GM21737 (cell line): ENCODE results near the gene BPIFB2.

ENCODE experiments used
- ATAC-seq: cut with Tn5 transposase; IDR thresholded peaks from one replicate; pipeline ENCODE4 v1.9.1; 2021; ENCODE audit warnings: mild to moderate bottlenecking, moderate library complexity; ENCODE audit not compliant: unreplicated experiment

BPIFB2 gene

DNA sequence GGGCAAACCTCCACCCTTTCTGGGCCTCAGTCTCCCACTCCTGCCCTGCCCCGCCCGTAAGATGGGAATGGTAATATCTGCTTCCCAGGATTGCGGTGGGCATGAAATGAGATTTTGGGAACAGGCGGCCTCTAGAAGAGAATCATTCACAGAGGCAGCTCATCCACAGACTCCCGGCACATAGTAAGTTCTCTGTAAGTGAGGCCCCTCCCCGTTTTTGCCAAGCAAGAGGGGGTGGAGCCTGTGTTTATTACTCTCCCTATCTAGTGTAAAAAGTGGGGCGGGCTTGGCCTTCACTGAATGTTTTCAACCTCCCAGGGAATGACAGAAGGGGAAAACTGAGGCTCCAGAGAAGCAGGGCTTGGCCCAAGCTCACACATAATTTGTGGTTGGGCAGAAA, 23.3 kb upstream of the BPIFB2 start:
- no peak for ATAC-seq

DNA sequence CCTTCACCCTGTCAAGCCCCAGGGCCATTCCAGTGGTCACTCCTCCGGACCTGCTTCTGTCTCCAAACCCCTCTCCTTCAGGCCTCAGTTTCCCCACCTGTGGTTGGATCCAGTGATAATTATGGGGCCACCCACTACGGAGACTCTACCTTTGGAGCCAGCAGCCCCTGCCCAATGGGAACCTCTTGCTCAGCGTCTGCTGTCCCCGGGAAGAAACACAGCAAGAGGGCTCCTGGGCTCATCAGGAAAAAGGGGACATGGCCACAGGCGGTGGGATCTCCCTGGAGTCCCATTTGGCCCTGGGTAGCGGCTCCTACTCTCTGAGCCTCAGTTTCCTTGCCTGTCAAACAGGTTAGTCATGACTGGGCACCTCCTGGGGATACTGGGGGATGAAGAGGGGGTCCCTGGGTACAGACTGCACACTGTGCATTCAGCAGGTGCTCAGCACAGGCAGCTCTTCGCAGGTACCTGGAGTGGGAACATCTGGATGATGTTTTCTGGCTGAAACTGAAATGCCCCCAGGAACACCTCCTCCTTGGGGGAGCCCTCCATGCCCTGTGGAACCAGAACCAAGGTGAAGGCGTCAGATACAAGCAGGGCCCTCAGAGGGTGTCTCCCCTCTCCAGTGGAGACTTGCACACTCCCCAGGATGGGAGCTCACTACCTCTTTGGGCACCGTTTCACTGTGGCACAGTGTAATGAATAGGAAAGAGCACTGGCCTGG, 22.7 kb upstream of the BPIFB2 start:
- no peak for ATAC-seq

DNA sequence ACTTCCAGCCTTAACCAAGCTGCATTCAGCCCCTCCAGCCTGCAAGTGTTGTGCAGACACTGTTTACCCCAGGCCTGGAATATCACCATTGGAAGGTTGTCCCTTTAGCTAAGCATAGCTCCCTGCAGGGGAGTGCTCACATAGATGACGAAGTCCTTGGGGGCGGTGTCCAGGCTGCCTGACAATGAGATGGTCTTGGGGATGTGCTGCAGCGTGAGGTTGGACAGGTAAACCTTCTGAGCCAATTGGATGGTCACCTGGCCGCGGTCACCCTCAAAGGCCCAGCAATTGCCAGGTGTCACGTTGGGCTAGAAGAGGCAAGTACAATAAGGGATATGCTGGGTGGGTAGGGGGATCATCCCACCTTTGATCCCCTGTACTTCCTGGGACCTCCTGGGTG, 21.9 kb upstream of the BPIFB2 start:
- ATAC-seq, result no peak

DNA sequence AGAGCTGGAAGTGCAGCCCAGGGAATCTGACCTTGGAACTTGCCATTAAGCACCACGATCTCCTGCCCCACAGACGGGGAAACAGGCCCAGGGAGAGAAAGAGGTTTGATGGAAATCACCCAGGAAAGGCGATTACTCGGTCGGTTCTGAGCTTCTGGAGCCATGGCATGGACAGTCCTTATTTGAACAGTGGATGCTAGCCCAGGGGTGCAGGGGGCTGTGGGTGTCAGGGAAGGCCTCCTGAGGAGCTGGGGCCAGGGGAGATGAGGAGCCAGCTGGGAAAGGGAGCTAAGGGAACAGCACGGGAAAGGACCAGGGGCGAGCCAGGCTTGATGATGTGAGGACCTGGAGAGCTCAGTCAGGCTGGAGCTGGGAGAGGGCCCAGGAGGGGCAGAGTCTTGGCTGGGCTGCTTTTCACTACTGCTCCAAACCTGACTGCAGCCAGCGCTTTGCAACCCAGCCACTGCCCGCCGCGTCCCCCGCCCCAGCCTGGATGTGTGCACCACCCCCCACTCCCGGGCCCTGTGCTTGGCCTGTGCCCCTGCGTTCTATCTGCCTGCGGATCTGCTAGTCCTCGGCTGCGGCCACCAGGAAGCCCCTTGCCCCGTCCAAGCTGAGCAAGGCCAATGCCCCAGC, 21.1 kb upstream of the BPIFB2 start:
- ATAC-seq, result no peak

DNA sequence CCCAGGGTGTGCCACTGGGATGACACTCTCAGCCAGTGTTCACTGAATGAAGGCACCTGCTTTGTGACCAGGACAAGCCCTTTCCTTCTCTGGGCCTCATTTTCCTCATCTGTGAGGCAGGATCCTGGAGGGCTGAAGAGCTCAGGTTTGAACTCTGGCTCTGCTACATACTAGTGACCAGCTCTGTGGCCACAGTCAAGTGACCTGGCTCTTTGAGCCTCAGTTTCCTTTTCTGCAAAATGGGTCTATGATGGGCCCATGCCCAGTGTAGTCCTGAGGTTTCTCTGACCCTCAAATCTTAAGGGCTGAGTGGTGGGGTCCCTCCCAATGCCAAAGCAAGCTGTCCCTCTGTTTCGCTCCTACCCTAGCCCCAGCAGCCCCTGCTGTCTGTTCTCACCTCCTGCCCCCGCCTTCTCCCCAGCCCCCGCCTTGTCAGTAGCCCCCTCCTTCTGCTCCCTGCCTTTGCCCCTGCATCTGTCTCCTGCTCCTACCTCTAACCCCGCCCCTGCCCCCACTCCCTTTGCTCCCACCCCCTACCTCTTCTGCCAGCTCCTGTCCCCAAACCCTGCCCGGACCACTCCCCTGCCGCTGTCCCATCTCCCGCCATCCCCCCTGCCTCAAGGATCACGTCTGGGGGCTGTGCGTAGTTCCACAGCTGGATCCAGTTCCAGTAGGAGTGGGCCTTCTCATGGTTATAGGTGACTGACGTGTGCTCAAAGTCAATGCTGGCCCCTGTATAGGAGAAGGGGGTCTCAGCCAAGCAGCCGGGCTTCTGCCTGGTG, 20.3 kb upstream of the BPIFB2 start:
- ATAC-seq, result no peak

DNA sequence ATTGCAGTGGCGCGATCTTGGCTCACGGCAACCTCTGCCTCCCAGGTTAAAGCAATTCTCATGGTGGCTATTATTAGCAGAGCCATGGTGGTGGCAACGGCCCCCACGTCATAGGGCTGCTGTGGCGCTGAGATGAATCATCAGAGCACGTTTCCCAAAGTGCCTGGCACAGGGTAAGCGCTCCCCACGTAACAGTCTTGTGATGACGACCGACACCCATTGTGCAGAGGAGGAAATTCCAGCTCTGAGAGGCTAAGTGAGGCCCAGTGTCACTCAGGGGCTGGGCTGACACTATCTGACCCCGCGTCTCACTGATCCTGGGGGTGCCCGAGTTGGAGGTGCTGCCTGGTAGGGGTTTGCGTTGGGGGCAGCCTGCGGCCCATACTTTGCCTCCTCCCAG, 19.5 kb upstream of the BPIFB2 start:
- ATAC-seq, result no peak

DNA sequence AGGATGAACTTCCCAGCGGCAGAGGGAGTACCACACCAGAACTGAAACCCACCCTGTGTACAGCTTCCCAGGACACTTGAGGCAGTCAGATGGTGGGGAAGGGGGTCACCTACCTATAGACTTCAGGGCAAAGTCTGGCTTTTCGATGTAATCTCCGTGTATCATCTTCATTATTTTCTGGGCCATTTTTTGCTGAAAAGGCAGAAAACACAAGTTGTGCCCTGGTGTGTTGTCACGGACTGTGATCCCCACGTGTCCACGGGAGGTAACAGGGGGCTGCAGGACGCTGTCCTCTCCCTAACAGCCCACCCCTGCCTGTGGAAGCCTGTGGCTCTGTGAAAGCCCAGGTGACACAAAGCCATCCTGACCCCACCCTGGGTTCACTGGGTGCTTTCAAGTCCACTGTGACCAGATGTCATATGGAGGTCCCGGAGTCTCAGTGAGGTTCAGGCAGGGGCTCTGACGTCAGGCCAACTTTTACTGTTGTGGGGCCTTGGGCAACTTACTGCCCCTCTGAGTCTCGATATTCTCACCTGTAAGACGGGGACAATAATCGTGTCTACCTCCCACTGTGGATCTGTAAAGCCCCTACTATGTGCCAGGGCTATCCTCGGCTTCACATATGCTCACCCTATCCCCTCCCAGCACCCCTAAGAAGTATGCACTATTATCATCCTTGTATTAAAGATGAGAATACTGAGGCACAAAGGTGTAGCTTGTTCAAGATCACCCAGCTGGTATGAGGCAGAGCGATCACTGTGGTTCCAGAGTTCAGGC, 17.8 kb upstream of the BPIFB2 start:
- no peak for ATAC-seq

DNA sequence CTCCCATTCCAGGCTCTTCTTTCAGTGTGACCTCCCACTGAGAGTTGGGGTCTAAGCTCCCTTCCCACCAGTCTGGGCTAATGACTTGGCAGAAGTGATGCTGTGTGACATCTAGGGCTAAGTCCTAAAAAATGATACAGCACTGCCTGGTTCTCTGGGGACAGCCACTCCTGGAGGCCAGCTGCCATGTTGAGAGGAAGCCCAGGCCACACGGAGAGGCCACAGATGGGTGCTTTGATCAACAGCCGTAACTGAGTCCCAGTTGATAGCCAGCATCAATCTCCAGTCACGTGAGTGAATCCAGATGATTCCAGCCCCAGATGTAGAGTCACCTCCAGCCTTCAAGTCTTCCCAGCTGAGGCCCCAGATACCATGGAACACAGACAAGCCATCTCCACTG, 17.1 kb upstream of the BPIFB2 start:
- ATAC-seq, result no peak

DNA sequence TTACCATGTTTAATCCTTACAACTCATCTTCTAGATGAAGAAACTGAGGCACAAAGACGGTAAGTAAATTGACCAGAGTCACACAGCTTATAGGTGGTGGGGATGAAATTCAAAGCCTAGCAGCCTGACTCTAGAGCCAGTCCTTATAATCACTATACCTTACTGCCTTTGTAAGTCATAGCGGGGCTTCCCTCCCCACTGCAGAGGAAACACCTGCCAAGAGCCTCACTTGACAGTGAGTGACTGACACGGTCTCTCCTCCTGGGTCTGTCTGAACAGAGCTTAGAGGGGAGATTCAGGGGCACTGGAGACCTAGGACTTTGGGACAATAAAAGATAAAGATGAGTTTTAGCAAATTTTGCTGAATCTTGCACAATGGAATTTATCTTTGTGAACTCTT, 16.1 kb upstream of the BPIFB2 start:
- ATAC-seq, result no peak

DNA sequence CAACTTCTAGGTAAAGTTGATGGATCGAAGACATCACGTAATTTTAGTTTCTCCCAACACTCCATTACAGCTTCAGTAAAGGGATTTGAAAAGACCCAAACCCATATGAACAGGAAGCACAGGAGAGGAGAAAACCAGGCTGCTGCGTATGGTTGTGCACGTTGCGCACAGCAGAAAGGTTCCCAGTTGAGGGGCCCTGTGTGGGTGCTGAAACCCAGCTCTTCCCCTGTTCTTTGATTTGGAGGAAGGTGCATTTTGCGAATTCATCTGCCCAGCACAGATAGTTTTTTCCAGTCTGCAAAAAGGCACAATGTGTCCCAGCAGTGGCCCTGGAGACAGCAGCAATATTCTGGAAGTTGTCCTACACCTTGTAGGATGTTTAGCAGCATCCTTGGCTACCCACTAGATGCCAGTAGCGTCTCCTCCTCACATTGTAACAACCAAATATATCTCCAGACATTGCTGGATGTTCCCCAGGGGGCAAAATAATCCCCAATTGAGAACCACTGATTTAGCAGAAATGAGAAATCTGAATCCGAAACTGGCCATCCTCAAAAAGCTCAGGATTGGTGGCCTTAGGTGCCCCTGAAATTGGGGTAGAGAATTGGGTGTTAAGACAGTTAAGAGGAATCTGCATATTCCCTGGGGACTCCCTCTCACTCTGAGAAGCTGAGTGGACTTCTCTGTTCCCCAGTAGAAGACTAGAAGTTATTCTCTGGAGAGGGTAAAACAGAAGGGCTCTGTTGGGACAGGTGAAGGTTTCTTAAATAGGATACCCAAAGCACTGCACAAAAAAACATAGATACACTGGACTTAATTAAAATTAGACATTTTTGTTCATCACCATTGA, 15.5 kb upstream of the BPIFB2 start:
- no peak for ATAC-seq

DNA sequence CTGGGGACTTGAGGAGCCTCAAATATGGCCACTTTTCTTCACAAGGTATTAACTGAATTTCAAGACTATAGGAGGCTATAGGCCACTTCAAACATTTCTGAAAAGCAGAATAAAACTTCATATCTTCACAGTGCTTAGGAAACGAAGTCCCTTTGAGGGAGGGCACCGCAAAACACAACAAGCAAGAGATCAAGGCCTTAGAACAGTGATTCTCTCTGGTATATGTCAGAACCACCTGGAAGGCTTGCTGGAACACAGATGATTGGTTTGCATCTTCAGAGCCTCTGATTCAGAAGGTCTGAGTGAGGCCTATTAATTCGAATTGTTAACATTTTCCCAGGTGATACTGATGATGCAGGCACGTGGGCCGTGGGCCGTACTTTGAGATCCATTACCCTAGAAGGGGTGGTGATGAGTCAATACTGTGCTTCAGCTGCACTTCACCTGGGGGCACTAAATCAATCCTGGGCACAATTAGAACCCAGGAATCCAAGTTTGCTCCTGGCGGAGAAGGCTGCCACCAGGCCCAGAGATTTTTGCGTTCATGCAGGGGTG, 13.9 kb upstream of the BPIFB2 start:
- no peak for ATAC-seq

DNA sequence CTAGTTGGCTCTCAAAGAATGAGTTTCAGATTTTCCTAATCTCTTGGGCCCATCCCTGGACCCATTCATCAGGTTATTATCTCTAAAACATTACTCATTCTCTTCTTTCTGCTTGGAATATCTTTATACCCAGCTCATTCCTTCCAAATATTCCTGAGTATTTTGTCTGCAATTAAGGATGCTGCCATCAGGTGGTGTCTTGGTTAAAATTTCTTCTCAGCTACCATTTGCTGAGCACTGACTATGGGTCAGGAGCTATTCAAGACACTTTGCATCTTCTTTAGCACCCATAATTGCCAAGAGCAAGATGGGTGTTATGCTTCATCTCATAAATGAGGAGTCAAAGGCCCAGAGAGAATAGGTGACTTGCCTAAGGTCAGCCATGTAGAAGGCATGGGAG, 11.7 kb upstream of the BPIFB2 start:
- no peak for ATAC-seq

DNA sequence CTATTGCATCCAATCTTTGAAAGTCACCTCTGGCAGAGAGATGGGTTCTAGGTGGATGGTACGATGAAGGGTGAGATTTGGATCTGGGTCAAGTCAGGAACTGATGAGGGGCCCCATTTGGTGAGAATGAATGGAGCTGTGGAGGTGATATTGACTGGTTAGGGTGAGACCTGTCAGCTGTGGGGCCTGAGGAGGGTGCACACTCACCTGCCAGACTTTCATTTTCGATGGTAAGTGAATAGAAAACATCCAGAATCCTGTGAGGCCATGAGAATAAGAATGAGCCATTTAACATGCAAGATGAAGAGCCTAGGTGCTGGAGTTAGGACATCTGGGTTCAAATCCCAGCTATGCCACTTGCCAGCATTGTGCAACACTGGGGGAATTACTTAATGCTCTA, 10.1 kb upstream of the BPIFB2 start:
- ATAC-seq, result no peak

DNA sequence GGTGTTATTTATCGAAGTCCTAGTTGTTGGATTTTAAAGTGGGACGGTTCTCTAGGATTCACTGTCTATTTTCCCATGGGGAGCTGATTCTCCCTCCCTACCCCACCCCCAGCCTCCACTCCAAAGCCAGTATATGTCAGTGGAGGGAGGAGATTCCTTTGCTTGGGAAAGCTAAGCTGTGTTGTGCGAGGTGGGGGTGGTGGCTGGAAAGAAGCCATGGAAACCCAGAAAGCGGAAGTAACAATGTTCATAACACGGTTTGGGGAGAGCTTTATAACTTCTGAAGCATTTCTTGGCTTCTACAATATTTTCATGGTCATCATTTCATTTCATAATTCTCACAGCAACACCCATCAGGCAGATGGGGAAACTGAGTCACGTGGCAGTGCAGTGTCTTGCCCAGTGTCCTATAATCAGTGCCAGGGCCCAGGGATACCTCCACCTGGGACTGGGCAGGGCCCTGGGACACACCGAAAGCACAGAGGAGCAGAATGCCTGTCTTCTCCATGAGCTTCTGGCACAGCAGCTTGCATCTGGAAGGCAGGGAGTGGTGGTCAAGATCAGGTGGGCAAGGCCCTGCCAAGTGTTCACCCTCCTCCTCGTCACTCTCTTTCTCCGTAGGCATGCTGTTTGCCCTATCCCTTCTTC, 7.8 kb upstream of the BPIFB2 start:
- no peak for ATAC-seq

DNA sequence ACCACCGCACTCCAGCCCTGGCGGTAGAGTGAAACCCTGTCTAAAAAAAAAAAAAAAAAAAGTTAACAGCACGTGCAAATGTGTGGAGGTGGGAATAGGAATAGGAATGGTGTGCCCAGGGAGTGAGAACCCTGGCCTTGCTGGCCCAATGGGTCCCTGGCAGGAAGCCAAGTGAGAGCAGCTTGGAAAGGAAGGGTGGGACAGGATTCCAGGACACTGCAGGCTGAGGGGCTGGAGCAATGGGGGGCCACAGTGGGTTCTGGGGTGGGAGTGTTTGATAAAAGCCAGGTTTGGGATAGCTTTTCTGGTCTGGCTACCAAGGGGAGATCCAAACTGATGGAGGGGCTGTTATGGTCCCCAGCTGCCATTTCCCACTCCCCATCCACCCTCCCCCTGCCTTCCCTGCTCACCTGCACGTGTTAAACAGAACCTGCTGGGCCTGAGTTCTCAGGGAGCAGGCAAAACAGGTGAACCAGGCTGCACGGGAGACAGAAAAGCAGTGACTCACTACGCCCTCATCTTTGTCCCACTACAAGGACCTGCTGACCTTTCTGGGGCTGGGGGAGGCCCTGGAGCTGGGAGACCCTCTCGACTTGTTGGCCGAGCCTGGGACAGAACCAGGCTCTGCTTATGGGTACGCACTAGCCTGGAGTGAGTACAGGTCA, 6.6 kb upstream of the BPIFB2 start:
- ATAC-seq, result no peak

DNA sequence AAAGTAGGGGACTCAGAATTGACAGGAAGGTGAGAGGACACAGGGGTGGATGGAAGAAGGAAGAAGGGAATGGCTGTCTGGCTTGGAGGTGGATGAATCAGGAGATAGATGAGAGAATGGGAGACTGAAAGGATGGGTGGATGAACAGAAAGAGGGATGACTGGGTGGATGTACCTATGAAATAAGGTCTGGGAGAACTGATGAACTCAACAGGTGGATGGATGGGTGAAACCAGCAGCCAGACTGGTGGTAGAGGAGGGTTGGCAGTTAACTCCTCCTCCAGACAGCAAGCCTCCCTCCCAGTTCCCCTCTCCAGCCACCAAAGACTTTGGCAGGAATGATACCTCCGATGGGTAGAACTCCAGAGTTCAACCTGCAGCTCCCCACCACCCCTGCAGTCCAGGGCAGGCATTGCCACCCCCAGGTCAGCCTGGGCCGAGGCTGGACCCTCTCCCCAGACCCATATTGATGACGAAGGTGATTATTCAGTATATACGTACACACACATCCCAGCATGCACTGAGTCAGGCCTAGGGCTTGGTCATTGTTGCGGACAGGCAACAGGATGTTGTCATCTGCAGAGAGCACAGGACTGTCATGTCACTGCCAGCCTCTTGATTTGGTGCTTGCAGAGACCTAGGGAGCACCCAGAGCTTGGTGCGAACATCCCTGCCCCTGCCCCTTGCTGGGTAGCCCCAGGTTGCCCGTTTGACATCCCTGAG, 5.3 kb upstream of the BPIFB2 start:
- no peak for ATAC-seq

DNA sequence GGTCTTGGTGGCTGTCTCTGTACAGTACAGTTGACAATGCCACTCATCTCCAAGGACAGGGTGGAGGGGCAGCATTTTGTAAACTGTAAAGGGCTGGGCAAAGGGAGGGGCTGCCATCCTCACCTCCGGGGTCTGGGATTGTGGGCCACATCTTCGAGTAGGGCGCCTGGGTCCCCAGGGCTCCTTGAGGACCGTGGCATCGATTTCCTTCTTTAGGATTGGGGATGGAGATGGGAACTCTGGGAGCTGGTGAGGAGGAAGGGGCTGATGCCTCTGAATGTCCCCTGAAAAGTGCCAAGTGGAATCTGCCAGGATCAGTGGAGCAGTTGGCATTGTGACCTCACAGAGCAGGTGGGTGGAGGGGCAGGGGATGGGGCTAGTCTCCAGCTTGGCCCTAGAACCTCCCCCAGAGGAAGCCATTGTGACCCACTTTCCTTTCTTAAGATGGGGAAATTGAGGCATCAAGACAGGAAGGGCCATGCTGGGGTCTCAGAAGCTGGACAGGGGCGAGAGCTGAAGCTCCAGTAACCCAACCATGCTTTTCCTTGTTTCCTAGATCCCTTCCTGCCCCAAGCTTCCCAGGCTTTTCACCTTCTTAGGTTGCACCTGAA, 3.3 kb upstream of the BPIFB2 start, which contains the start of gene SUN5:
Gene SUN5 (minus strand): TSS at position 293 of the 611 bp plus-strand sequence. CDS start 93 bp downstream, at position 200.
- no peak for ATAC-seq

DNA sequence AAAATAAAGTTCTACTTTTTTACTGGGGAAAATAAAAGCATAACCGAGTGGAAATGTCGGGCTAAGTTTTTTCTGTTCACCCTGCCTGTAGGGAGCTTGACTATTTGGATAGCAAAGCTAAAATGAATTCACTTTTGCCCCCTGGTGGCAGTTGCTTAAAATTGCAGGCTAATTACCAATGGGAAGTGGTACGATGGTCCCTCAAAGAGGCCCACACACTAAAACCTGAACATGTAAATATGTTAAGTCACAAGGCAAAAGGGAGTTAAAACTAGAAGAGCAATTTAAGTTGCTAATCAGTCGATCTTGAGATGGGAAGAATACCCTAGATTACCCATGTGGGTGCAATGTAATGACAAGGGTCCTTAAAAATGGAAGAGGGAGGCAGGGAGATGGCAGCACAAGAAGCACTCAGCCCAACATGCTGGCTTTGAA, 2.4 kb upstream of the BPIFB2 start:
- ATAC-seq, result no peak
